OCI-LY1 (cell line): ENCODE measurements around the gene ZBED5.
"Not testable (repeated sequence)": the region's sequence is repeated elsewhere in the genome, so short reads cannot be mapped to it uniquely, and the experiment has no call there.

Source experiments
- EZH2 ChIP-seq: fragments of 200-600 bp; sonication (generic), shearing (Covaris generic); IDR thresholded peaks from 2 replicates; pipeline ENCODE4 v1.8.0; 2017; ENCODE audit warnings: borderline replicate concordance, mixed run types, mild to moderate bottlenecking, antibody characterized with exemption, low read length, moderate library complexity, mixed read lengths
- TF ChIP-seq, protein P1 (sequence below): fragments of 200-600 bp; sonication (generic), shearing (Covaris generic); IDR thresholded peaks from 2 replicates; pipeline ENCODE4 v1.5.1; 2017; ENCODE audit warnings: mild to moderate bottlenecking, antibody characterized with exemption, low read length, moderate library complexity, mixed read lengths

GRCh38 chr11:10836884-10837283 is 21.0 kb downstream of the ZBED5 start:
- not testable (repeated sequence) for TF ChIP-seq EZH2
- TF ChIP-seq, protein P1, sequence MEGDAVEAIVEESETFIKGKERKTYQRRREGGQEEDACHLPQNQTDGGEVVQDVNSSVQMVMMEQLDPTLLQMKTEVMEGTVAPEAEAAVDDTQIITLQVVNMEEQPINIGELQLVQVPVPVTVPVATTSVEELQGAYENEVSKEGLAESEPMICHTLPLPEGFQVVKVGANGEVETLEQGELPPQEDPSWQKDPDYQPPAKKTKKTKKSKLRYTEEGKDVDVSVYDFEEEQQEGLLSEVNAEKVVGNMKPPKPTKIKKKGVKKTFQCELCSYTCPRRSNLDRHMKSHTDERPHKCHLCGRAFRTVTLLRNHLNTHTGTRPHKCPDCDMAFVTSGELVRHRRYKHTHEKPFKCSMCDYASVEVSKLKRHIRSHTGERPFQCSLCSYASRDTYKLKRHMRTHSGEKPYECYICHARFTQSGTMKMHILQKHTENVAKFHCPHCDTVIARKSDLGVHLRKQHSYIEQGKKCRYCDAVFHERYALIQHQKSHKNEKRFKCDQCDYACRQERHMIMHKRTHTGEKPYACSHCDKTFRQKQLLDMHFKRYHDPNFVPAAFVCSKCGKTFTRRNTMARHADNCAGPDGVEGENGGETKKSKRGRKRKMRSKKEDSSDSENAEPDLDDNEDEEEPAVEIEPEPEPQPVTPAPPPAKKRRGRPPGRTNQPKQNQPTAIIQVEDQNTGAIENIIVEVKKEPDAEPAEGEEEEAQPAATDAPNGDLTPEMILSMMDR: not testable (repeated sequence)
